IMR-90 (cell line): Measurements from ENCODE around the gene AKIRIN1. TPM values are rescaled to one million over a fixed set of nuclear protein-coding genes. Genes with fewer than 3 reads are reported as not detected.

ENCODE experiments used
- ATAC-seq: fragments of 200-7000 bp; cut with Tn5 transposase; 2 replicates; pipeline ENCODE4 v1.9.1; 2020; ENCODE audit warnings: low read depth, mild to moderate bottlenecking, moderate library complexity
- BruUV-seq: library from RNA; stranded (reverse); fragments of 400-500 nt; replicated peaks from 2 replicates; lab custom pipeline; 2021; lab: Mats Ljungman, UMichigan
- CTCF ChIA-PET: fragments of 300-600 bp; formaldehyde crosslinking; extraction: SDS; loops from one replicate; lab custom pipeline; 2021; ENCODE audit warnings: antibody characterized with exemption; lab: Yijun Ruan, JAX
- POLR2A ChIA-PET: fragments of 300-600 bp; sonication (Branson Sonifier 250); formaldehyde crosslinking; loops from one replicate; lab custom pipeline; 2022; ENCODE audit warnings: antibody characterized with exemption; ENCODE audit not compliant: unreplicated experiment; lab: Charles Lee
- DNase-seq: peaks from one replicate; pipeline ENCODE4 v3.0.0; 2013
- H2AFZ ChIP-seq: replicated peaks from 2 replicates; pipeline ENCODE3; 2013; ENCODE audit warnings: low read length, mild to moderate bottlenecking; ENCODE audit not compliant: poor library complexity
- H2AK5ac ChIP-seq: 2 replicates; pipeline ENCODE4 v1.6.1; 2013; ENCODE audit warnings: low read depth, low read length, inconsistent platforms
- H2AK9ac ChIP-seq: replicated peaks from 2 replicates; pipeline ENCODE3; 2013; ENCODE audit warnings: mild to moderate bottlenecking, low read depth, low read length, moderate library complexity; ENCODE audit not compliant: poor library complexity
- H2BK120ac ChIP-seq: 2 replicates; pipeline ENCODE4 v1.6.1; 2013; ENCODE audit warnings: low read depth, low read length, inconsistent platforms
- H2BK15ac ChIP-seq: 3 replicates; pipeline ENCODE4 v1.6.1; 2013; ENCODE audit warnings: low read depth, low read length, inconsistent platforms
- H2BK20ac ChIP-seq: 2 replicates; pipeline ENCODE4 v1.6.1; 2013; ENCODE audit warnings: low read depth, mild to moderate bottlenecking, inconsistent platforms, low read length, moderate library complexity
- H2BK5ac ChIP-seq: 2 replicates; pipeline ENCODE4 v1.6.1; 2013; ENCODE audit warnings: mild to moderate bottlenecking, low read depth, low read length, inconsistent platforms; ENCODE audit not compliant: poor library complexity, severe bottlenecking
- H3K14ac ChIP-seq: replicated peaks from 2 replicates; pipeline ENCODE4 v1.6.1; 2013; ENCODE audit warnings: low read depth, low read length, inconsistent platforms
- H3K18ac ChIP-seq: 2 replicates; pipeline ENCODE4 v1.6.1; 2013; ENCODE audit warnings: low read depth, low read length, control low read depth
- H3K23ac ChIP-seq: 2 replicates; pipeline ENCODE4 v1.6.1; 2013; ENCODE audit warnings: low read depth, low read length, inconsistent platforms
- H3K27ac ChIP-seq: 2 replicates; pipeline ENCODE4 v1.5.1; 2013; ENCODE audit warnings: mild to moderate bottlenecking, control low read depth, low read length; ENCODE audit not compliant: insufficient read depth
- H3K27me3 ChIP-seq: 2 replicates; pipeline ENCODE4 v1.6.1; 2013; ENCODE audit warnings: low read length; ENCODE audit not compliant: control insufficient read depth, insufficient read depth
- H3K36me3 ChIP-seq: 2 replicates; pipeline ENCODE4 v1.6.1; 2013; ENCODE audit warnings: low read length, mixed read lengths; ENCODE audit not compliant: control insufficient read depth, insufficient read depth
- H3K4ac ChIP-seq: 2 replicates; pipeline ENCODE4 v1.6.1; 2013; ENCODE audit warnings: low read depth, low read length, inconsistent platforms
- H3K4me1 ChIP-seq: 2 replicates; pipeline ENCODE4 v1.6.1; 2013; ENCODE audit warnings: low read length, mixed read lengths; ENCODE audit not compliant: control insufficient read depth, insufficient read depth
- H3K4me2 ChIP-seq: 2 replicates; pipeline ENCODE4 v1.6.1; 2013; ENCODE audit warnings: low read depth, mild to moderate bottlenecking, control low read depth, low read length, moderate library complexity
- H3K4me3 ChIP-seq: 2 replicates; pipeline ENCODE4 v1.5.1; 2013; ENCODE audit warnings: low read depth, mild to moderate bottlenecking, control low read depth, low read length, moderate library complexity; ENCODE audit not compliant: insufficient read depth
- H3K56ac ChIP-seq: 2 replicates; pipeline ENCODE4 v1.6.1; 2013; ENCODE audit warnings: low read length, inconsistent platforms; ENCODE audit not compliant: insufficient read depth; ENCODE audit errors: extremely low read depth
- H3K79me1 ChIP-seq, 2 experiments: 2 replicates each; pipeline ENCODE4 v1.6.1; 2013; ENCODE audit warnings: low read length in 2 of 2, inconsistent platforms in 1 of 2, low read depth in 1 of 2
- H3K9ac ChIP-seq: 2 replicates; pipeline ENCODE4 v1.6.1; 2013; ENCODE audit warnings: low read depth, low read length, control low read depth
- H3K9me1 ChIP-seq: 2 replicates; pipeline ENCODE4 v1.6.1; 2013; ENCODE audit warnings: low read length, inconsistent platforms; ENCODE audit not compliant: insufficient read depth
- H3K9me3 ChIP-seq: 2 replicates; pipeline ENCODE4 v1.6.1; 2013; ENCODE audit warnings: low read length; ENCODE audit not compliant: control insufficient read depth, insufficient read depth
- H4K20me1 ChIP-seq: 2 replicates; pipeline ENCODE4 v1.6.1; 2013; ENCODE audit warnings: low read length, inconsistent platforms; ENCODE audit not compliant: insufficient read depth
- H4K5ac ChIP-seq: 2 replicates; pipeline ENCODE4 v1.6.1; 2013; ENCODE audit warnings: mild to moderate bottlenecking, low read depth, low read length, control low read depth
- H4K8ac ChIP-seq, 2 experiments: 2 replicates each; pipeline ENCODE4 v1.6.1; 2013; ENCODE audit warnings: low read depth in 2 of 2, low read length in 2 of 2, control low read depth in 1 of 2, inconsistent platforms in 1 of 2
- H4K91ac ChIP-seq: 2 replicates; pipeline ENCODE4 v1.6.1; 2013; ENCODE audit warnings: low read depth, low read length, inconsistent platforms; ENCODE audit not compliant: insufficient read depth
- BHLHE40 ChIP-seq: fragments of 150-350 bp; IDR thresholded peaks from 2 replicates; pipeline ENCODE4 v1.6.1; 2016; ENCODE audit warnings: mild to moderate bottlenecking, low read depth, low read length
- CEBPB ChIP-seq: IDR thresholded peaks from 2 replicates; pipeline ENCODE4 v1.6.1; 2012; ENCODE audit warnings: low read depth, low read length, improper control_type of control experiment
- CHD1 ChIP-seq: IDR thresholded peaks from 2 replicates; pipeline ENCODE4 v1.6.1; 2012; ENCODE audit warnings: low read depth, low read length, improper control_type of control experiment
- FOS ChIP-seq: fragments of 150-350 bp; IDR thresholded peaks from 2 replicates; pipeline ENCODE4 v1.6.1; 2016; ENCODE audit warnings: low read depth, low read length
- MAFK ChIP-seq: IDR thresholded peaks from 2 replicates; pipeline ENCODE4 v1.6.1; 2012; ENCODE audit warnings: low read depth, low read length, improper control_type of control experiment
- MAZ ChIP-seq: IDR thresholded peaks from 2 replicates; pipeline ENCODE4 v1.6.1; 2012; ENCODE audit warnings: low read depth, mild to moderate bottlenecking, low read length, improper control_type of control experiment, moderate library complexity, borderline replicate concordance
- MXI1 ChIP-seq: IDR thresholded peaks from 2 replicates; pipeline ENCODE4 v1.6.1; 2012; ENCODE audit warnings: low read depth, mild to moderate bottlenecking, low read length, moderate library complexity, borderline replicate concordance
- NFE2L2 ChIP-seq: fragments of 150-350 bp; IDR thresholded peaks from 2 replicates; pipeline ENCODE4 v1.6.1; 2016; ENCODE audit warnings: low read depth, mild to moderate bottlenecking, low read length
- POLR2A ChIP-seq: IDR thresholded peaks from 2 replicates; pipeline ENCODE4 v1.6.1; 2012; ENCODE audit warnings: mild to moderate bottlenecking, low read depth, low read length
- RAD21 ChIP-seq: IDR thresholded peaks from 2 replicates; pipeline ENCODE4 v1.6.1; 2012; ENCODE audit warnings: low read length, improper control_type of control experiment
- RCOR1 ChIP-seq: IDR thresholded peaks from 2 replicates; pipeline ENCODE4 v1.6.1; 2012; ENCODE audit warnings: mild to moderate bottlenecking, low read length, improper control_type of control experiment; ENCODE audit not compliant: insufficient replicate concordance
- RFX5 ChIP-seq: IDR thresholded peaks from 2 replicates; pipeline ENCODE4 v1.8.0; 2012; ENCODE audit warnings: low read depth, mild to moderate bottlenecking, low read length, moderate library complexity
- SMC3 ChIP-seq: fragments of 150-350 bp; IDR thresholded peaks from 2 replicates; pipeline ENCODE4 v1.6.1; 2016; ENCODE audit warnings: low read depth, mild to moderate bottlenecking, antibody characterized with exemption, low read length, moderate library complexity
- WGBS, 2 experiments: methylation state at CpG; one replicate each; pipeline versions ENCODE4 v1.1.5 to v1.1.7; 2013; ENCODE audit warnings: missing lambda C conversion rate in 2 of 2; ENCODE audit not compliant: insufficient read length in 1 of 2; ENCODE audit errors: extremely low coverage in 2 of 2; 5-methylcytosine and 5-hydroxymethylcytosine counted together
- dilution Hi-C: fragments of 300-500 bp; cut with HindIII; formaldehyde crosslinking; loops from one replicate; pipeline ENCODE4 v1.14.3; 2018; ENCODE audit warnings: low sequenced_read_pairs; ENCODE audit not compliant: unreplicated experiment
- in situ Hi-C: fragments of 300-500 bp; cut with MboI; formaldehyde crosslinking; loops from 3 replicates; pipeline ENCODE4 v1.14.3; 2019; ENCODE audit warnings: low sequenced_read_pairs, inconsistent platforms, mixed read lengths
- intact Hi-C: fragments of 100-400 bp; cut with micrococcal nuclease; formaldehyde crosslinking; loops from 2 replicates; pipeline ENCODE4 v1.10.0; 2022
- polyA plus RNA-seq, 3 experiments: library from polyadenylated mRNA; depleted of rRNA; stranded (reverse); fragments of >200 nt; gene quantifications; 2 replicates each; pipeline ENCODE4 v1.2.3, GENCODE V29; 2012; ENCODE audit warnings: low replicate concordance in 1 of 3
- total RNA-seq: library from RNA; depleted of rRNA; stranded (reverse); fragments of >200 nt; gene quantifications from 2 replicates; pipeline ENCODE4 v1.2.3, GENCODE V29; 2012
- TF ChIP-seq, protein P1 (sequence below): conservative IDR thresholded peaks from 2 replicates; pipeline ENCODE4 v1.5.1; 2012; ENCODE audit warnings: mild to moderate bottlenecking, low read depth, low read length, improper control_type of control experiment
- TF ChIP-seq, protein P2 (sequence below): fragments of 150-350 bp; IDR thresholded peaks from 2 replicates; pipeline ENCODE4 v1.6.1; 2017; ENCODE audit warnings: mild to moderate bottlenecking, antibody characterized with exemption, low read length, low read depth
- TF ChIP-seq, protein P3 (sequence below): fragments of 150-350 bp; IDR thresholded peaks from 2 replicates; pipeline ENCODE4 v1.6.1; 2016; ENCODE audit warnings: low read depth, mild to moderate bottlenecking, low read length, moderate library complexity, borderline replicate concordance

AKIRIN1 gene
- total and polyA plus RNA-seq, 2 of the 4 experiments (the other 2 are of a cell fraction) = 42.5 to 44.2 TPM

DNA sequence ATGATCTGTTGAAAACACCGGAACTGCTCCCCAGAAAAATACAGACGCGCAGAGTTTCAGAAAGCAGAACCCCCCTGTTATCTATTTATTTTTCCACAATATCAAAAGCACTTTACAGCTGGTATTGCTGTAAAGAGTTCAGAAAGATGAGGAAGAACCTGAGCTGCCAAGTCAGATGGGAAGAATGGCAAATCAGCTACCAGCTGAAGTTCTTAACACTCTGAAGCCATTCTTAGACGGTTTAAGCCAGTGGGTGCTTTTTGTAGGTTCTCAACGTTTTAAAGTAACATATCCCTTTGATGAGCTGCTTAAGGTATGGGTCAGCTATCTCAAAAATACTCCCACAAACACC lies 714 bp upstream of the AKIRIN1 start:
- H3K9ac ChIP-seq = peak overlapping the region; percentile 70
- H3K79me1 ChIP-seq = peaks cover 7 to 15% of the 10 kb centered on the region in 2 experiments; a peak in 2 of 4 replicates
- BruUV-seq = no TSS peak
- peak overlapping the region; percentile 75 for H3K18ac ChIP-seq
- peak overlapping the region; percentile 72 for H4K91ac ChIP-seq
- peak overlapping the region; percentile 84 for H2BK5ac ChIP-seq
- peak overlapping the region; percentile 45; the same call in 1 of the 3 replicates for H2BK15ac ChIP-seq
- DNase-seq (peak; percentile 37), ATAC-seq (no peak)
- peak overlapping the region; percentile 91 to 94 for H4K8ac ChIP-seq
- peaks cover 3% of the 10 kb centered on the region; the same call in 1 of the 2 replicates for H3K9me1 ChIP-seq
- peaks cover 12% of the 10 kb centered on the region for H3K4me1 ChIP-seq
- WGBS, 2 experiments = no CpG with 5 or more reads among the region's 5 CpGs
- H3K23ac ChIP-seq = peak overlapping the region; percentile 13; the same call in 1 of the 2 replicates
- H3K9me3 ChIP-seq = no peaks in the 10 kb centered on the region
- no peak overlapping the region; the same call in 1 of the 2 replicates for H2BK20ac ChIP-seq
- peaks cover 39% of the 10 kb centered on the region for H4K20me1 ChIP-seq
- H3K27me3 ChIP-seq = no peaks in the 10 kb centered on the region
- in situ Hi-C loops (no loop called here), intact Hi-C loops (loop anchor here (2.0 kb wide), 1 partner anchor 132 kb away; the partner anchor contains the start of gene RRAGC), dilution Hi-C loops (no loop called here)
- ChIA-PET POLR2A (interaction anchor here (0.5 kb wide), 1 partner anchor 36 kb away, joined by 3 read pairs; the partner anchor contains the start of gene NDUFS5), CTCF (no interaction called here)
- H3K4me3 ChIP-seq = peak overlapping the region; percentile 54; the same call in 1 of the 2 replicates
- H3K36me3 ChIP-seq = peaks cover 1% of the 10 kb centered on the region
- H4K5ac ChIP-seq = peak overlapping the region; percentile 90
- H2AK5ac ChIP-seq = no peak overlapping the region
- H3K4ac ChIP-seq = peak overlapping the region; percentile 85
- peak overlapping the region; percentile 85 for H2AFZ ChIP-seq
- no peak overlapping the region for H2AK9ac ChIP-seq
- peak overlapping the region; percentile 81 for H3K27ac ChIP-seq
- H3K14ac ChIP-seq = peak overlapping the region; percentile 46
- peak overlapping the region; percentile 74 for H3K4me2 ChIP-seq
- TF ChIP-seq MXI1 = no peak
- TF ChIP-seq RFX5 = no peak
- TF ChIP-seq, protein P1, sequence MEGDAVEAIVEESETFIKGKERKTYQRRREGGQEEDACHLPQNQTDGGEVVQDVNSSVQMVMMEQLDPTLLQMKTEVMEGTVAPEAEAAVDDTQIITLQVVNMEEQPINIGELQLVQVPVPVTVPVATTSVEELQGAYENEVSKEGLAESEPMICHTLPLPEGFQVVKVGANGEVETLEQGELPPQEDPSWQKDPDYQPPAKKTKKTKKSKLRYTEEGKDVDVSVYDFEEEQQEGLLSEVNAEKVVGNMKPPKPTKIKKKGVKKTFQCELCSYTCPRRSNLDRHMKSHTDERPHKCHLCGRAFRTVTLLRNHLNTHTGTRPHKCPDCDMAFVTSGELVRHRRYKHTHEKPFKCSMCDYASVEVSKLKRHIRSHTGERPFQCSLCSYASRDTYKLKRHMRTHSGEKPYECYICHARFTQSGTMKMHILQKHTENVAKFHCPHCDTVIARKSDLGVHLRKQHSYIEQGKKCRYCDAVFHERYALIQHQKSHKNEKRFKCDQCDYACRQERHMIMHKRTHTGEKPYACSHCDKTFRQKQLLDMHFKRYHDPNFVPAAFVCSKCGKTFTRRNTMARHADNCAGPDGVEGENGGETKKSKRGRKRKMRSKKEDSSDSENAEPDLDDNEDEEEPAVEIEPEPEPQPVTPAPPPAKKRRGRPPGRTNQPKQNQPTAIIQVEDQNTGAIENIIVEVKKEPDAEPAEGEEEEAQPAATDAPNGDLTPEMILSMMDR = no peak
- no peak for TF ChIP-seq POLR2A
- TF ChIP-seq MAFK = no peak
- TF ChIP-seq RCOR1 = no peak
- TF ChIP-seq RAD21 = no peak
- TF ChIP-seq FOS = no peak
- no peak for TF ChIP-seq NFE2L2
- TF ChIP-seq, protein P2, sequence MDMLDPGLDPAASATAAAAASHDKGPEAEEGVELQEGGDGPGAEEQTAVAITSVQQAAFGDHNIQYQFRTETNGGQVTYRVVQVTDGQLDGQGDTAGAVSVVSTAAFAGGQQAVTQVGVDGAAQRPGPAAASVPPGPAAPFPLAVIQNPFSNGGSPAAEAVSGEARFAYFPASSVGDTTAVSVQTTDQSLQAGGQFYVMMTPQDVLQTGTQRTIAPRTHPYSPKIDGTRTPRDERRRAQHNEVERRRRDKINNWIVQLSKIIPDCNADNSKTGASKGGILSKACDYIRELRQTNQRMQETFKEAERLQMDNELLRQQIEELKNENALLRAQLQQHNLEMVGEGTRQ = no peak
- TF ChIP-seq CHD1 = no peak
- no peak for TF ChIP-seq CEBPB
- no peak for TF ChIP-seq BHLHE40
- TF ChIP-seq, protein P3, sequence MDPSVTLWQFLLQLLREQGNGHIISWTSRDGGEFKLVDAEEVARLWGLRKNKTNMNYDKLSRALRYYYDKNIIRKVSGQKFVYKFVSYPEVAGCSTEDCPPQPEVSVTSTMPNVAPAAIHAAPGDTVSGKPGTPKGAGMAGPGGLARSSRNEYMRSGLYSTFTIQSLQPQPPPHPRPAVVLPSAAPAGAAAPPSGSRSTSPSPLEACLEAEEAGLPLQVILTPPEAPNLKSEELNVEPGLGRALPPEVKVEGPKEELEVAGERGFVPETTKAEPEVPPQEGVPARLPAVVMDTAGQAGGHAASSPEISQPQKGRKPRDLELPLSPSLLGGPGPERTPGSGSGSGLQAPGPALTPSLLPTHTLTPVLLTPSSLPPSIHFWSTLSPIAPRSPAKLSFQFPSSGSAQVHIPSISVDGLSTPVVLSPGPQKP = no peak
- TF ChIP-seq SMC3 = no peak
- no peak for TF ChIP-seq MAZ
- H3K56ac ChIP-seq = 0 out of 2 replicates have a peak overlapping the region, but pooled peaks have one; percentile 45
- H2BK120ac ChIP-seq = peak overlapping the region; percentile 28; the same call in 1 of the 2 replicates
